ENCODE results near the gene WFDC1.

DNA sequence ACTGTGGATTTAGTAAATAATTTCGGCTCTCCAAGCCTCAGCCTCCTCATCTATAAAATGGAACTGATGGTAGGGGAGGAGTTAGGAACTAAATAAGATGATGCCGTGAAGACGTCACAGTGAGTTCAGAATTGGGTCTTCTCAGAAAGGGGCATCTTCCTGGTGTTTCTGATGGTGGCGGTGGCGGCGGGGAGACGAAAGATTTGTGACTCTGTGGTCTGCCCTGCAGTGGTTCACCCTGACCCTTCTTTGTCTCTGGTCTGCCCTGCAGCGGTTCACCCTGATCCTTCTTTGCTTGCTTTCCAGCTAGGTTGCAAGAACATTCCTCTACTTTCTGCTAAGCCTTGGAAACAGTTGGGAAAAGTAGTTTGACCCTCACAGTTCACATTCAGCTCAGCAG is 34.3 kb downstream of the WFDC1 start:
- TF ChIP-seq, protein P1, sequence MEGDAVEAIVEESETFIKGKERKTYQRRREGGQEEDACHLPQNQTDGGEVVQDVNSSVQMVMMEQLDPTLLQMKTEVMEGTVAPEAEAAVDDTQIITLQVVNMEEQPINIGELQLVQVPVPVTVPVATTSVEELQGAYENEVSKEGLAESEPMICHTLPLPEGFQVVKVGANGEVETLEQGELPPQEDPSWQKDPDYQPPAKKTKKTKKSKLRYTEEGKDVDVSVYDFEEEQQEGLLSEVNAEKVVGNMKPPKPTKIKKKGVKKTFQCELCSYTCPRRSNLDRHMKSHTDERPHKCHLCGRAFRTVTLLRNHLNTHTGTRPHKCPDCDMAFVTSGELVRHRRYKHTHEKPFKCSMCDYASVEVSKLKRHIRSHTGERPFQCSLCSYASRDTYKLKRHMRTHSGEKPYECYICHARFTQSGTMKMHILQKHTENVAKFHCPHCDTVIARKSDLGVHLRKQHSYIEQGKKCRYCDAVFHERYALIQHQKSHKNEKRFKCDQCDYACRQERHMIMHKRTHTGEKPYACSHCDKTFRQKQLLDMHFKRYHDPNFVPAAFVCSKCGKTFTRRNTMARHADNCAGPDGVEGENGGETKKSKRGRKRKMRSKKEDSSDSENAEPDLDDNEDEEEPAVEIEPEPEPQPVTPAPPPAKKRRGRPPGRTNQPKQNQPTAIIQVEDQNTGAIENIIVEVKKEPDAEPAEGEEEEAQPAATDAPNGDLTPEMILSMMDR (IDR thresholded peaks at IDR 0.05; ENCODE audit: insufficient read depth, low read depth, low read length) = no peak
- TF ChIP-seq EZH2 (IDR thresholded peaks at IDR 0.05; ENCODE audit: insufficient read depth, low read length) = no peak

All from astrocyte (in vitro differentiated cells and primary cell).